ENCODE data around the gene MZF1. TPM values are rescaled to one million over a fixed set of nuclear protein-coding genes. Genes with fewer than 3 reads are reported as not detected.

Gene MZF1
- total RNA-seq, 2 experiments from 2014 or later: 18.1 to 19.5 TPM

DNA sequence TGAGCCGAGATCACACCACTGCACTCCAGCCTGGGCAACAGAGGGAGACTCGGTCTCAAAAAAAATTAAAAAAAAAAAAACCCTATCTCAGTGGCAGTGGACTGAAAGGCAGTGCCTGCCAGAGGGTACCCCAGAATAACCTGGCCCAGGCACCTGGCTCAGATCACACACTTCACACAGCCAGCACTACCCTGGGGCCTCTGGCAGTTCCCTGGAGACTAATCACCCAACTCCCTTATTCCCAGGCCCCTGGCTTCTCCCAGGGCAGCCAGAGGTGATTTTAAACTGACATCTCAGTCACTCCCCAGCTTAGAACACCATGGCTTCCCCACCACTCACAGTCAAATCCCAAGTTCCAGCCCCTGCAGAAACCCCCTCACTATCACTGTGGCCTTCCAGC lies 57.9 kb downstream of the MZF1 start:
- Mint-ChIP-seq H3K9me3 (ENCODE audit: low read depth) (no peaks in the 10 kb centered on the region), H3K36me3 (peaks cover 9% of the 10 kb centered on the region), H3K4me3 (peak overlapping the region; percentile 4), H3K4me1 (peaks cover 56% of the 10 kb centered on the region), H3K27me3 (no peaks in the 10 kb centered on the region), H3K27ac (peak overlapping the region; percentile 69)
- DNase-seq: no peak
- CTCF ChIA-PET: interaction anchor here (1.1 to 3.5 kb wide), 2 partner anchors 15 to 65 kb away, joined by 3 to 41 read pairs; no protein-coding TSS in a partner anchor
- ATAC-seq: no peak

DNA sequence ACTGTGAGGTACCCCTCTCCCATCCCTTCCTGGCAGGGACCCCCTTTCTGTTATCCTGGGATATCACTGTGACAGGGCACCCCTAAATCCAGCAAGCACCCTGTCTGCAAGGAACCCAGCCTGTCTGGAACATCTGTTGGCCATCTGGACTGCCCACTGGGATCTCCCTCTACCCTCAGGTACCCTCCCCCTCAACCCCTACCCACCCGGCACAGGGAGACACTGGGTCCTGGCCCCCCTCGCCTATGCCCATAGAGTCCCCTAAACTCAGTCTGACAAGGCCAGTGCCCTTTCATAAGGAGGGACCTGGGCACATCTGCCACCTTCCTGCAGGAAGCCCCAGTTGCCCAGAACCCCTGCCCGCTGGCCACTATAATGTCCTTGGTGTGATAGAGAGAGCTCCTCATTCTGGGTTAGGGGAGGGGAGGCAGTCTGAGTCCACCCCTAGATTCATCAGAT lies 58.5 kb downstream of the MZF1 start:
- Mint-ChIP-seq H3K9me3 (ENCODE audit: low read depth) (no peaks in the 10 kb centered on the region), H3K36me3 (peaks cover 9% of the 10 kb centered on the region), H3K27me3 (no peaks in the 10 kb centered on the region), H3K27ac (peak overlapping the region; percentile 85), H3K4me3 (peak overlapping the region; percentile 79), H3K4me1 (peaks cover 50% of the 10 kb centered on the region)
- no peak for DNase-seq
- CTCF ChIA-PET: interaction anchor here (0.6 to 3.5 kb wide), 34 partner anchors 9 to 356 kb away, joined by 3 to 41 read pairs (median 4); partner anchors contain the start of genes CHMP2A, MZF1, TRIM28 and ZNF132
- no peak for ATAC-seq

DNA sequence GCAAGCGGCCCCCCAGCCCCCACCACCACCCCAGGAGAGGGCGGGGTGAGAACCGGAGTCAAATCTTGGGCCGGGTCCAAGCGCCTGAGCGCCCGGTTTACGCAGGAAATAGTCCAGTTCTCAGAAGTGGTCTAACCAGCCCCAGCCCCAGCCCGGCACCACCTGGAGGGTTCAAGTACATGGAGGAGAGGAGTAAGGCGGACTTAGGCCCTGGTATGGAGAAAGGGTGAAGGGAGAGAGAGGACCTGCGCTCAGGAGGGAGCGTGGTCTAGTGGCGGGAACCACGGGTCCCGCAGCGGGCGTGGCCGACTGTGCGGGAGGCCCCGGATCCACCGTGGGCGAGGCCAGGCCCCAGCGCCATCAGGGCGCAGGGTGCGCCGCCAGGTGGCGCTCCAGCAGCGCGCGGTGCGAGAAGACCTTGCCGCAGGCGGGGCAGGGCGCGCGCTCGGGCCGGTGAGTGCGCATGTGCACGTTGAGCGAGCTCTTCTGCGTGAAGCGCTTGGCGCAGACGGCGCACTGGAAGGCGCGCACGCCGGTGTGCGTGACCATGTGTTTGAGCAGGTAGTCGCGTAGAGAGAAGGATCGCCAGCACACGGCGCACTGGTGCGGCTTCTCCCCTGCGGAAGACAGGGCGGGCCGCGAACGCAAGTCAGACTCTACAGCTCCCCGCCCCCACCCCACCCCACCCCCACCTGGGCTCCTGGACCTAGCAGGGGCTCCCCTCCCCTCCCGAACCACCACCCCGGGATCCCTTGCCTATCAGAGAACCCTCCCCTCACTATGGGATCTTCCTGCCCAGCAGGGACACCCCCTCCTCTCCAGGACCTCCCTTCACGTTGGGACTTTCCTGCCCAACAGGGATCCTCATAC lies 59.2 kb downstream of the MZF1 start:
- CTCF ChIA-PET: interaction anchor here (0.6 to 3.5 kb wide), 33 partner anchors 9 to 355 kb away, joined by 3 to 41 read pairs (median 4); partner anchors contain the start of genes CHMP2A, MZF1, TRIM28 and ZNF132
- H3K27ac Mint-ChIP-seq: peak overlapping the region; percentile 88
- H3K9me3 Mint-ChIP-seq (ENCODE audit: low read depth): no peaks in the 10 kb centered on the region
- peak overlapping the region; percentile 79 for H3K4me3 Mint-ChIP-seq
- H3K27me3 Mint-ChIP-seq: no peaks in the 10 kb centered on the region
- peaks cover 48% of the 10 kb centered on the region for H3K4me1 Mint-ChIP-seq
- peak; percentile 97 for DNase-seq
- peaks cover 9% of the 10 kb centered on the region for H3K36me3 Mint-ChIP-seq
- ATAC-seq: peak; percentile 94

DNA sequence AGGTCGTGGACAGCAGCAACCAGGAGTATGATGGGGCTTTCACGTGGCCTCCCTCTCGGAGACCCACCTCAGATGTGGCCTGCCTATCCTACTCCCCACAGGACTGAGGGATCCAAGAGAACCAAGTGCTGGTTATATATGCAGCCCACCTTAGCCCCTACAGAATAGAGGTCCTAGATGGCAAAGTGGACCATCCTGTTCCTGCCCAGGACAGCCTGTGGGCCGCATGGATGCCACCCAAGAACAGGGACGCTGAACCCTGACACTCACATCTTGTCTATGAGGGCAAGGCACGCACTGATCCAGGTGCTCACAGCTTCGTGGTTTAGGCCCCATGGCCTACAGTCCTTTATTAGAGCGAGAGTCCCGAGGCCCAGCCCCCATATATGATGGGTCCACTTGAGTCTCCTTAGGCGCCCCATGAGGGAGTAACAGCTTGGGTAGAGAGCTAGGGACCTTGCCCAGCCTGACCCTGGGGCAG lies 59.9 kb downstream of the MZF1 start:
- DNase-seq (no peak), ATAC-seq (no peak)
- Mint-ChIP-seq H3K27ac (peak overlapping the region; percentile 88), H3K27me3 (no peaks in the 10 kb centered on the region), H3K9me3 (ENCODE audit: low read depth) (no peaks in the 10 kb centered on the region), H3K4me1 (peaks cover 41% of the 10 kb centered on the region), H3K36me3 (peaks cover 9% of the 10 kb centered on the region), H3K4me3 (no peak overlapping the region)
- CTCF ChIA-PET: interaction anchor here (1.0 to 3.5 kb wide), 20 partner anchors 8 to 187 kb away, joined by 3 to 41 read pairs (median 6); partner anchors contain the start of genes CHMP2A, MZF1, TRIM28 and ZNF324B

Small RNAs within 50 kb of the gene (microRNA-seq; reads per million reads assigned to microRNA genes)
- gene MIR6807: 3.4 reads per million

Other genes with a start within 250 kb of the MZF1 start
- 1 to 10 TPM; 4.4 to 6.3 TPM for gene ZSCAN22, start 246.3 kb downstream of the MZF1 start, total RNA-seq
- 10 to 100 TPM; 12.2 to 12.8 TPM for gene A1BG, start 219.8 kb downstream of the MZF1 start, total RNA-seq
- gene ZNF497, start 210.6 kb downstream of the MZF1 start, total RNA-seq: under 1 TPM; 0.87 to 0.91 TPM
- gene ZNF837, start 192.3 kb downstream of the MZF1 start, total RNA-seq: 1 to 10 TPM in 1 of 2 experiments, under 1 TPM in 1; 0.98 to 1.2 TPM
- gene RPS5, start 186.1 kb downstream of the MZF1 start, total RNA-seq: 1,000 to 10,000 TPM in 1 of 2 experiments, 100 to 1,000 TPM in 1; 914 to 1,022 TPM
- under 1 TPM; 0.61 to 0.70 TPM for gene RNF225, start 177.7 kb downstream of the MZF1 start, total RNA-seq
- 10 to 100 TPM in 1 of 2 experiments, 1 to 10 TPM in 1; 7.8 to 11.2 TPM for gene ZNF584, start 164.7 kb downstream of the MZF1 start, total RNA-seq
- 1 to 10 TPM; 5.4 to 5.8 TPM for gene ZNF132, start 133.2 kb downstream of the MZF1 start, total RNA-seq
- 10 to 100 TPM; 13.1 to 14.4 TPM for gene ZNF324B, start 121.7 kb downstream of the MZF1 start, total RNA-seq
- 10 to 100 TPM; 12.8 to 13.9 TPM for gene ZNF324, start 106.3 kb downstream of the MZF1 start, total RNA-seq
- gene ZNF446, start 97.0 kb downstream of the MZF1 start, total RNA-seq: 1 to 10 TPM; 5.9 to 7.4 TPM
- 10 to 100 TPM; 22.9 to 23.6 TPM for gene SLC27A5, start 61.3 kb downstream of the MZF1 start, total RNA-seq
- 10 to 100 TPM; 15.1 to 16.9 TPM for gene ZBTB45, start 53.5 kb downstream of the MZF1 start, total RNA-seq
- 100 to 1,000 TPM; 488 to 571 TPM for gene TRIM28, start 29.3 kb downstream of the MZF1 start, total RNA-seq
- gene CHMP2A, start 18.2 kb downstream of the MZF1 start, total RNA-seq: 100 to 1,000 TPM in 1 of 2 experiments, 10 to 100 TPM in 1; 96.4 to 108 TPM
- gene UBE2M, start 14.7 kb downstream of the MZF1 start, total RNA-seq: 100 to 1,000 TPM in 1 of 2 experiments, 10 to 100 TPM in 1; 87.6 to 109 TPM